Measurements from ENCODE around the gene DDX6. TPM values are rescaled to one million over a fixed set of nuclear protein-coding genes. Genes with fewer than 3 reads are reported as not detected.

The DDX6 gene
- polyA plus RNA-seq, 1 of the 3 experiments (the other 2 are of a cell fraction): 7.9 TPM

GRCh38 chr11:118740892-118741291 lies 50.1 kb downstream of the DDX6 start:
- H3K79me2 ChIP-seq (ENCODE audit: insufficient read depth): no peaks in the 10 kb centered on the region
- no peak overlapping the region for H3K4me2 ChIP-seq
- H3K4me1 ChIP-seq (ENCODE audit: control insufficient read depth in 1 of 2, insufficient read depth in 2 of 2, low read depth in 1 of 2, low read length in 1 of 2): peaks cover 0 to 16% of the 10 kb centered on the region in 2 experiments; a peak in 3 of 4 replicates
- no peak overlapping the region for H2AFZ ChIP-seq (ENCODE audit: low read depth)
- no peaks in the 10 kb centered on the region for H3K9me2 ChIP-seq
- no peaks in the 10 kb centered on the region for H3K36me3 ChIP-seq (replicated peaks in 1 of 2; ENCODE audit: control insufficient read depth in 1 of 2, insufficient read depth in 2 of 2, low read length in 1 of 2)
- H3F3A ChIP-seq (replicated peaks; ENCODE audit: insufficient read depth): peaks cover 16% of the 10 kb centered on the region
- H3K9ac ChIP-seq: no peak overlapping the region
- no peaks in the 10 kb centered on the region for H3K9me3 ChIP-seq
- TF ChIP-seq RXRA (IDR thresholded peaks at IDR 0.05; ENCODE audit: borderline replicate concordance, low read depth) (peak; percentile 84), SIN3A (IDR thresholded peaks at IDR 0.05; ENCODE audit: borderline replicate concordance, low read depth, low read length) (0 out of 2 replicates have a peak, but pooled peaks have one; percentile 29), GABPA (IDR thresholded peaks at IDR 0.05; ENCODE audit: low read depth) (no peak), FOXM1 (IDR thresholded peaks at IDR 0.05; ENCODE audit: low read depth) (0 out of 2 replicates have a peak, but pooled peaks have one; percentile 37), JUND (IDR thresholded peaks at IDR 0.05) (peak; percentile 64), FOSL2 (IDR thresholded peaks at IDR 0.05; ENCODE audit: borderline replicate concordance, low read depth) (peak; percentile 17; the same call in 1 of the 2 replicates), PBX3 (IDR thresholded peaks at IDR 0.05) (peak; percentile 93), NFIC (IDR thresholded peaks at IDR 0.05; ENCODE audit: borderline replicate concordance) (peak; percentile 54; the same call in 1 of the 2 replicates), YY1 (IDR thresholded peaks at IDR 0.05; ENCODE audit: low read depth) (no peak), USF1 (IDR thresholded peaks at IDR 0.05; ENCODE audit: borderline replicate concordance, low read depth) (peak; percentile 60), POLR2AphosphoS5 (IDR thresholded peaks at IDR 0.05; ENCODE audit: low read depth, low read length) (peak; percentile 66; the same call in 1 of the 2 replicates), ZBTB33 (IDR thresholded peaks at IDR 0.05; ENCODE audit: borderline replicate concordance, low read depth) (no peak), TCF12 (IDR thresholded peaks at IDR 0.05) (peak; percentile 88), ELF1 (IDR thresholded peaks at IDR 0.05) (no peak), EP300 (IDR thresholded peaks at IDR 0.05; ENCODE audit: borderline replicate concordance in 1 of 2, low read depth in 1 of 2, low read length in 1 of 2) (peak; percentile 46 to 51; a peak in 2 of 4 replicates), TEAD4 (IDR thresholded peaks at IDR 0.05; ENCODE audit: borderline replicate concordance, insufficient read depth) (peak; percentile 64)
- CTCF ChIA-PET: interaction anchor here (1.4 kb wide), 1 partner anchor 51 kb away, joined by 4 read pairs; no protein-coding TSS in a partner anchor
- POLR2A ChIA-PET: no interaction called here
- no peaks in the 10 kb centered on the region for H3K27me3 ChIP-seq (ENCODE audit: insufficient read depth)
- no peak overlapping the region for H3K4me3 ChIP-seq (ENCODE audit: low read depth in 2 of 2, low read length in 1 of 2)
- H3K27ac ChIP-seq (ENCODE audit: low read depth in 2 of 2, low read length in 1 of 2): peak overlapping the region in 1 of 2 experiments; percentile 34; a peak in 1 of 4 replicates
- no peak for DNase-seq
- no peaks in the 10 kb centered on the region for H4K20me1 ChIP-seq (ENCODE audit: insufficient read depth)
- 13% methylated on average over 1 of the region's 1 CpG for WGBS (ENCODE audit: low lambda C conversion rate)
